GM18520 (cell line): ENCODE data around the gene ST3GAL3.
A peak's percentile ranks its signal among the peaks of the same experiment; 100 is the strongest.

Experiments
- ATAC-seq: cut with Tn5 transposase; IDR thresholded peaks from one replicate; pipeline ENCODE4 v1.9.1; 2021; ENCODE audit not compliant: unreplicated experiment

Gene ST3GAL3

DNA sequence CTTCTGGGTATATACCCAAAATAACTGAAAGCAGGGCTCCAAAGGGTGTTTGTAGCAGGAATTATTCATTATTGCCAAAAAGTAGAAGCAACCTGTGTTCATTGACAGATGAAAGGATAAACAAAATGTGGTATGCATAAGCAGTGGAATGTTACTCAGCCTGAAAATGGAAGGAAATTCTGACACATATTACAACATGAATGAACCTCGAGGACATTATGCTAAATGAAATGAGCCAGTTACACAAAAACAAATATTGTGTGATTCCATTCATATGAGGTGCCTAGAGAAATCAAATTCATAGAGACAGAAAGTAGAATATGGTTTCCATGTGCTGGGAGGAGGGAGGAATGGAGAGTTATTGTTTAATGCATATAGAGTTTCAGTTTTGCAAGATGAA lies 140.0 kb downstream of the ST3GAL3 start:
- no peak for ATAC-seq

- no peak for ATAC-seq
Observed at GRCh38 chr1:43847882-43848281, 140.5 kb downstream of the ST3GAL3 start.

- ATAC-seq: no peak
Observed at GRCh38 chr1:43849670-43850069, 142.3 kb downstream of the ST3GAL3 start.

DNA sequence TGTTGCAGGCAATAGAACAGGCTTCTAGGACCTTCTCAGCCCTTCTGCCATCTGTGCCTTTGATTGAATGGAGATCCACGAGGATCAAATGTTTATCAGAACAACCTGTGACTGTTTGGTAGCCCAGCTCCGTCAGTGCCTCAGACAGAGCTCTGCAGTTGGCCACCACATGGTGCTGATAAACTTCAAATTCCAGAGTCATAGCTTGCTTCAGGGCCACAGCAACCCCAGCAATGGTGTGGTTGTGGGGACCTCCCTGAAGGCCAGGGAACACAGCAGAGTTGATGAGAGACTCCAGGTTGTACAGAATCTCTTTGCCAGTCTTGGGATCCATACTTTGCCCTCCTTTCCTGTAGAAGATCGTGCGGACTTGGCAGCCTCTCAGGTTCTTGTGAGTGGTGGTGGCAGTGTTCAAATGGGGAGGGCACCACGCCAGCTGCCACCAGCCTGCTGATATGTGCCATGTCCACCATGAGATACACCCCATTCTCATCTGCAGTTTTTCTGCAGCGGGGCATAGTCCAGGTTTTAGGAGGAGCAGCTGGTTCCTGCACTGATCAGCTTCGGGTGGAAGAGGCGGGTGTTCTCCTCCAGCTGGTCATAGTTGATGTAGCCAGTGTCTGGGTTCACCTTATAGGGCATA lies 143.4 kb downstream of the ST3GAL3 start:
- no peak for ATAC-seq

GRCh38 chr1:43851561-43852338 lies 144.4 kb downstream of the ST3GAL3 start:
- no peak for ATAC-seq

GRCh38 chr1:43853161-43853921 lies 146.0 kb downstream of the ST3GAL3 start:
- ATAC-seq: peak; percentile 56

DNA sequence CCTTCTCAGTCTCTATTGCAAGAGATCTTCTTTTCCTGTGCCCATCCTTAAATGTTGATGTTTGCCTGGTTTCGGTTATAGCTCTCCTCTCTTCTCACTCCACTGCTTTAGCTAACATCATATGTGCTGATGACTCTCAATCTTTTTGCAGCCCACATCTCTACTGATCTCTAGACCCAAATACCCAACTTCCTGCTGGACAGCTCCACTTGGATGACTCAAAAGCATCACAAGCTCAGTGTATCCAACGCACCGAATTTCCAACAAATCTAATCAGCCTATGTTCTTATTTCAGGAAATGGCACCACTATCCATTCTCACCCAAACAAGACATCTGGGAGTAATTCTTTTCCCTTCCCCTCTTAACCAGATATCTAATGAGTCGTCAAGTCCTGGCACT lies 147.1 kb downstream of the ST3GAL3 start:
- no peak for ATAC-seq

DNA sequence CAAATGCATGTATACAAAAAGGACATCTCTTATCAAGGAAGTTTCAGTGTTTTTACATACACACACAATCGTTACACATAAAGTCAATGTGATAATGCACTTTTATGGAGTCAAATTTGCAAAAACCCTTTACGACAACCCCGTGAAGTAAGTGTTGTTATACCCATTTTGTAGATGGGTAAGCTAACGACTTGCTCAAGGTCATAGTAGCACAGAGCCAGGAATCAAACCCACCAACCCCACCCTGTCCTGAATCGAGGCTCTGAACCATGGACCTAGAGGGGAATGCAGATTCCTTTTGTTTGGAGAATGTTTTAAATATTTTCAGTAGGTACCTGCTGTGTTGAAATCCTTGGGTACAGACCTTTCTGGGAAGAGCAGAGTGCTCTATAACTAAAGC lies 148.9 kb downstream of the ST3GAL3 start:
- no peak for ATAC-seq

GRCh38 chr1:43857163-43857562 lies 149.8 kb downstream of the ST3GAL3 start:
- ATAC-seq: no peak

DNA sequence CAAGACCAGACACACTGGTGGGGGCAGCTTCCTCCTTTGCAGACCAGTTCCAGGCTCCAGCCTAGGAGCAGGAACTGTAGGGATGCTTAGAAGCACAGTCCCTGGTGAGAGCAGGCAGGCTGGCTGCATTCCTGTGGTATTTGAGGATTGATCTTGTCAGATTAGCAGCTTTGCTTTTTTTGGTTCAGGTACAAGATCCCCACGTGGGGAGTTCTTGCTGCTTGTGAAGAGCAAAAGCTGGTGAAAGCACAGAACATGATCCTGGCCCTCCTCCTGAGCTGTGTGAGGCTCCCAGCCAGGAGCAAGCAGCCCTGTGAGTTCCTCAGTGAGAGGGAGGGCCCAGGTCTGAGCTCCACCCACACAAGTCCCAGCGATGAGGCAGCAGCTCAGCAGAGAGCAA lies 151.0 kb downstream of the ST3GAL3 start:
- no peak for ATAC-seq

DNA sequence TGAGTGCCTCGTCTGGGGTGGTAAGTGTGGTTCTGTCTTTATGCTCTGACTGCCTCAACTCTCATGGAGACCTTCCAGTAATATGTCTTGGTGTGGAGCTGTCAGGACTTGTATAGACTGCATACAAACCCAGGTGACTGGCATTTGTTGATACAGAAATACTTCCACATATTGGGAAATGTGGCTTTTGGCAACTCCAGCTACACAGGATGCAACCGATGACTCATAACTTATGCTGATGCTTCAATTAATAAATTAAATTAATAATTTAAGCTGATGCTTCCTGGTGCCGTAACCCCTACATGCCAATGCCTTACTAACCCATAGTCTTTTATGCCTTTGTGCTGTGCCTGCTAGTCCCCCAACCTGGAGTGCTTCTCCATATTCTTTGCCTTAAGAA lies 154.0 kb downstream of the ST3GAL3 start:
- ATAC-seq: no peak

DNA sequence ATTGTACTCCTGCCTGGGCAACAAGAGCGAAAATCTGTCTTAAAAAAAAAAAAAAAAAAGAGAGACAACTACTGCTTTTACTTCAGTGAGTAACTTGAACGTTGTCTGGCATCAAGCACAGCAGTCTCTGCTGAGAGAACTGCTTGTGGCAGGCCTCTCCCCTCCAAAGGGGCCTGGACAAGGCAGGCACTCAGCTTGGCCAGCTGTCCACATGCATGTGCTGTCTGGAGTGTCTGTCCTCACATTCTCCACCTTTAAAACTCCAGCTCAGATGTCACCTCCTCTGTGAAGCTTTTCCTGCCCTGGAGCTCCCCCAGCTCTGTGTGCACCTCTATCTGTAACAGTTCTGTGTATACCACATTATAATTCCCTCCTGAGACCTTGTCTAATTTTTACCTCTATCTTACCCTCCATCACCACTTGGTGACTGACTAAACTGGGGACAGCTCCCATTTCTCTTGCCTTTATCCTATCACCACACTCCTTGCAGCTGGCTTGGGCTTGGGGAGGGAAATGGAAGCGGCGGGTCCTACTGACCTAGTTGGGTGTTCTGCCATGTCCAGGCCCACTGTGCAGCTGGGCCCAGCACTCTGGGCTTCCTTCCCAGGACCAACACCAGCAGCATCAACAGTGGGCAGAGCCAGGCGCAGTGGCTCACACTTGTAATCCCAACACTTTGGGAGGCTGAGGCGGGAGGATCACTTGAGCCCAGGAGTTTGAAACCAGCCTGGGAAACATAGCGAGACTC lies 154.8 kb downstream of the ST3GAL3 start:
- no peak for ATAC-seq

- no peak for ATAC-seq
Observed at GRCh38 chr1:43864111-43865045, 157.0 kb downstream of the ST3GAL3 start.

- ATAC-seq: no peak
Observed at GRCh38 chr1:43866201-43866600, 158.9 kb downstream of the ST3GAL3 start.

- no peak for ATAC-seq
Observed at GRCh38 chr1:43867976-43868740, 160.8 kb downstream of the ST3GAL3 start.

DNA sequence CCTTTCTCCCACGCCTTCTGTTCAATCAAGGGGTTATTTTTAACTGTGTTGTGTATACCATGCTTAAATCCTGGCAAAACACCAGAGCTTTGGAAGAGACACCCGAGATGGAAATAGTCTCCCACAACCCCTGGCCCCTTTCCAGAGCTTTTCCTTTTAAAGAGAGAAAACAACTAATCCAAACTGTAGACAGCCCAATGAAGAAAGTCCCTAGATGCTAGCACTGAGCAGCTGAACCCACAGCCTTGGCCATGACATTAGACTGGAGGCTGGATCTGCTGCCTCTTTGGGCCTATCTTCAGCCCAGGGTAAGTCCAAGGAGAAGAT lies 161.4 kb downstream of the ST3GAL3 start:
- ATAC-seq: no peak

DNA sequence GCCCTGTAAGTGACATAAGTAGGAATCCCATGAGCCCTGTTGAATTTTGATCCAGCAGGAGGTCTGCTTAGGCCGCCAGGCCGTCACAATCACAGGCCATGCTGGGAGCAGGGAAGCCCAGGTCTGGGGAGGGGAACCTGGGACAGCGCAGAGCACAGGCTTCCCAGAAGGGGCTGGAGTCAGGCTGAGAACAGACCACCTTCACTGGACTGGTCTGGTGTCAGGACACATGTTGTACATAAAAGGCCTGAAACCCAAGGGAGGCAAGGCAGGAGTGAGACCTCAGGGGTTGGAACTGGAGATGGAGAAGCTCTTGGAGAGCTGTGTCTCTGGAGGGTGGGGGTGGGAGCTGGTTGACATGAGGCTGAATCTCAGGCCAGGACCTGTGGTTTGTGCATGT lies 163.0 kb downstream of the ST3GAL3 start:
- ATAC-seq: no peak

DNA sequence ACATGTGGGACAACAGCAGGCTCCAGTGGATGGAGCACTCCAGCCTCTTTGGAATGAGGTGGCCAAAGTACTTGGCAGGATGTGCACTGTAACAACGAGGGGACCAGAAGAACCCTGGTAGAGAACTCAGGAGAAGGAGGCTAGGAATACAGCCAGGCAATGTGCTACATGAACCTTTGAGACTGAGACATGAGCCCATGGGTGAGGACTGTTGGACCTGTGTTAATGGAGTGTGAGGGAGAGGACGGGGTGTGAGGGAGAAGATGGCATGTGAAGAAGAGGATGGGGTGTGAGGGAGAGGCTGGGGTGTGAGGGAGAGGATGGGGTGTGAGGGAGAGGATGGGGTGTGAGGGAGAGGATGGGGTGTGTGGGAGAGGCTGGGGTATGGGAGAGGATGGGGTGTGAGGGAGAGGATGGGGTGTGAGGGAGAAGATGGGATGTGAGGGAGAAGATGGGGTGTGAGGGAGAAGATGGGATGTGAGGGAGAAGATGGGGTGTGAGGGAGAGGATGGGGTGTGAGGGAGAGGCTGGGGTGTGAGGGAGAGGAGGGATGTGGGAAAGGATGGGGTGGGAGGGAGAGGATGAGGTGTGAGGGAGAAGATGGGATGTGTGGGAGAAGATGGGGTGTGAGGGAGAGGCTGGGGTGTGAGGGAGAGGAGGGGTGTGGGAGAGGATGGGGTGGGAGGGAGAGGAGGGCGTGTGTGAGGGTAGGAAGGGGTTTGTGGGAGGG lies 164.0 kb downstream of the ST3GAL3 start:
- no peak for ATAC-seq

DNA sequence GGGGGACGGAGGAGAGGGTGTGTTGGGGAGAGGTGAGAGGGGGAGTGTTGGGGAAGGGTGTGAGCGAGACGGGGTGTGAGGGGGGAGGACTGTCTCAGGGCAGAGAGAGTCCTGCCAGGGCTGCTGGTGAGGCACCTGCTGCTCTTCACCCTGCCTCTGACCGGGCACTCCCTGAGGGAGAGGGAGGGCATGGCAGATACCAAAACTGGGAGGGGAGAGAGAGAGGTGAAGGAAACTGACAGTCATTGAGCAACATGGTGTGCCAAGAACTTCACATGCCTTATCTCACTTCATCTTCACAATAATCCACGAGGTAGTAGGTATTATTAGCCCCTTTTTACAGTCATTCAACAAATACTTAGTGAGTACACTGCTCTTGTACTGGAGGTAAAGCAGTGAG lies 164.9 kb downstream of the ST3GAL3 start:
- ATAC-seq: no peak
